ENCODE data around the gene JOSD1. TPM values are rescaled to one million over a fixed set of nuclear protein-coding genes. Genes with fewer than 3 reads are reported as not detected.

The JOSD1 gene
- total RNA-seq, 2 donors from 2014 or later, result 45.6 to 83.9 TPM

DNA sequence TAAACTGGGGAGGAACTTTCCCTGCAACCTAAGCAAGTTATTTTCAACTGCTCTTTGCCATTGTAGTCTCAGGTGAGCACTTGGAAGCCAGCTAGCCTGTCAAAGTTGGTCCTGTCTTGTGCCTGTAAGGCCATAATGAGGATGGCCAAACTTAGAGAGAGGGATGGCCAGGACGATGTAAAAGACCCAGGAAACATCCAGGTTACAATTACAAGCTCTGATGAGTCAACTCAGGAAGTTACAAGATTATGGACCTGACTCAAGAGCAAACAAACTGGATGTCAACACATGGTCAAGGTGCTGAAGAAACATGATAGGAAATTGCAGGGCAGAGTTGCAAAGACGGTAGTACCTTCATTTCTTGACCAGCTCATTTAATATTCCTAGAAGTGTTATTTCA, 6.6 kb upstream of the JOSD1 start:
- Histone ChIP-seq H3K4me1 (ENCODE audit: control insufficient read depth in 1 of 2, low read depth in 2 of 2) (peaks cover 17 to 37% of the 10 kb centered on the region in 2 donors), H3K27me3 (replicated peaks; ENCODE audit: insufficient read depth) (no peaks in the 10 kb centered on the region), H3K27ac (peak overlapping the region in 1 of 2 donors; percentile 93), H3K9me3 (no peaks in the 10 kb centered on the region), H3K4me3 (peak overlapping the region; percentile 86), H3K36me3 (no peaks in the 10 kb centered on the region)
- ATAC-seq (ENCODE audit: insufficient number of reproducible peaks, low FRiP score, low read depth), result no peak
- TF ChIP-seq, protein P1, sequence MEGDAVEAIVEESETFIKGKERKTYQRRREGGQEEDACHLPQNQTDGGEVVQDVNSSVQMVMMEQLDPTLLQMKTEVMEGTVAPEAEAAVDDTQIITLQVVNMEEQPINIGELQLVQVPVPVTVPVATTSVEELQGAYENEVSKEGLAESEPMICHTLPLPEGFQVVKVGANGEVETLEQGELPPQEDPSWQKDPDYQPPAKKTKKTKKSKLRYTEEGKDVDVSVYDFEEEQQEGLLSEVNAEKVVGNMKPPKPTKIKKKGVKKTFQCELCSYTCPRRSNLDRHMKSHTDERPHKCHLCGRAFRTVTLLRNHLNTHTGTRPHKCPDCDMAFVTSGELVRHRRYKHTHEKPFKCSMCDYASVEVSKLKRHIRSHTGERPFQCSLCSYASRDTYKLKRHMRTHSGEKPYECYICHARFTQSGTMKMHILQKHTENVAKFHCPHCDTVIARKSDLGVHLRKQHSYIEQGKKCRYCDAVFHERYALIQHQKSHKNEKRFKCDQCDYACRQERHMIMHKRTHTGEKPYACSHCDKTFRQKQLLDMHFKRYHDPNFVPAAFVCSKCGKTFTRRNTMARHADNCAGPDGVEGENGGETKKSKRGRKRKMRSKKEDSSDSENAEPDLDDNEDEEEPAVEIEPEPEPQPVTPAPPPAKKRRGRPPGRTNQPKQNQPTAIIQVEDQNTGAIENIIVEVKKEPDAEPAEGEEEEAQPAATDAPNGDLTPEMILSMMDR (IDR thresholded peaks at IDR 0.05), result no peak
- DNase-seq (ENCODE audit: low spot score), result no peak

DNA sequence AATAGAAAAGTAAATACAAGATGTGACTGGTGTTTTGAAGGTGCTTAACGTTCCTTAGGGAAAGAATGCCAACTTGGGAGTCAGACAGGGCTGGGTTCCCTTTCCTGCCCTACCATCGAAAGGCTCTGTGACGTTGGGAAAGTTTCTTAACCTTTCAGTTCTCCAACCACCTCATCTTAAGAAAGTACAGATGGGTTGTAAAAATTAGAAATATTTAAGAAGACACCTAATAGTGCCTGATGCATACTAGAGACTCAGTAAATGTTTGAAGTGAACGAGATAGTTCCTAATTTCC, 6.1 kb upstream of the JOSD1 start:
- ATAC-seq (ENCODE audit: insufficient number of reproducible peaks, low FRiP score, low read depth), result no peak
- Histone ChIP-seq H3K4me3 (peak overlapping the region; percentile 86), H3K36me3 (no peaks in the 10 kb centered on the region), H3K27ac (peak overlapping the region; percentile 93 to 94), H3K9me3 (no peaks in the 10 kb centered on the region), H3K27me3 (replicated peaks; ENCODE audit: insufficient read depth) (no peaks in the 10 kb centered on the region), H3K4me1 (ENCODE audit: control insufficient read depth in 1 of 2, low read depth in 2 of 2) (peaks cover 17 to 37% of the 10 kb centered on the region in 2 donors)
- TF ChIP-seq, protein P1 (IDR thresholded peaks at IDR 0.05), result no peak
- no peak for DNase-seq (ENCODE audit: low spot score)

DNA sequence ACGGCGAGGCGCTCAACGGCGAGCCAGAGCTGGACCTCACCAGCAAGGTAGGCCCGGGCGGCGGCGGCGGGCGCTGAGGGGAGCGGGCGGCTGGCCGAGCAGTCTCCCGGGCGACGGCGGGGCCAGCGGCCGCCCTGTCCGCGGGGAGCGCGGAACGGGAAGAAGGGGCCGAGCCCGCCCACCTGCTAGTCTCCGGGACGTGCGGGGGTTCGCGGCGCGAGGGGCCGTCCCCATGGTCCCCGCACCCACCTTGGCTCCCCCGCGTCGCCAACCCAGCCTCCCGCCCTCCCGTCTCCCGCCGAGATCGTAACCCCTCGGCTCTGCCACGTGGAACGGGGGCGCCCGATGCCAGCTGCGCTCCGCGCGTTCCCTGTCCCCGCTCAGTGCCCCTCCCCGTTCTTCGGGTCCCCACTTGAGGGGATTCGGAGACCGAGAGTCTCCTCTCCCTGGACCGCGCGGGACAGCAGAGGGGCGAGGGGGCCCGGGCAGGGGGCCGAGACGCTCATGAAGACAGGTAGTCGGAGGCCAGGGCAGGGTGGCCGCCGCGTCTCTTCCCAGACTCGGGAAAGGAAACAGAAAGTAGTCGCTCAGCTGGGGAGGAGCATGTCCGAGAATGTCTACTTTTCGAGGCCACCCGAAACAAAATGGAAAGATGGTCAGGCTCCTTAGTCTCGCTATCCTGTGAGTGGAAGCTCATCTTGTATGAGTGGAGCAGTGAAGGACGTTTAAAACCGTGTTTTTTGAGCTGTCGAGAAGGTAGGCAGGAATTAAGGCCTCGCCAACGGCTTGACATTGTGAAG, 5.6 kb upstream of the JOSD1 start:
- ATAC-seq (ENCODE audit: insufficient number of reproducible peaks, low FRiP score, low read depth) (no peak), DNase-seq (ENCODE audit: low spot score) (no peak)
- H3K4me3 ChIP-seq, result peak overlapping the region; percentile 86
- peaks cover 17 to 43% of the 10 kb centered on the region in 2 donors for H3K4me1 ChIP-seq (ENCODE audit: control insufficient read depth in 1 of 2, low read depth in 2 of 2)
- H3K27ac ChIP-seq, result peak overlapping the region; percentile 93 to 94
- no peaks in the 10 kb centered on the region for H3K27me3 ChIP-seq (replicated peaks; ENCODE audit: insufficient read depth)
- TF ChIP-seq, protein P1 (IDR thresholded peaks at IDR 0.05), result no peak
- H3K36me3 ChIP-seq, result no peaks in the 10 kb centered on the region
- no peaks in the 10 kb centered on the region for H3K9me3 ChIP-seq

DNA sequence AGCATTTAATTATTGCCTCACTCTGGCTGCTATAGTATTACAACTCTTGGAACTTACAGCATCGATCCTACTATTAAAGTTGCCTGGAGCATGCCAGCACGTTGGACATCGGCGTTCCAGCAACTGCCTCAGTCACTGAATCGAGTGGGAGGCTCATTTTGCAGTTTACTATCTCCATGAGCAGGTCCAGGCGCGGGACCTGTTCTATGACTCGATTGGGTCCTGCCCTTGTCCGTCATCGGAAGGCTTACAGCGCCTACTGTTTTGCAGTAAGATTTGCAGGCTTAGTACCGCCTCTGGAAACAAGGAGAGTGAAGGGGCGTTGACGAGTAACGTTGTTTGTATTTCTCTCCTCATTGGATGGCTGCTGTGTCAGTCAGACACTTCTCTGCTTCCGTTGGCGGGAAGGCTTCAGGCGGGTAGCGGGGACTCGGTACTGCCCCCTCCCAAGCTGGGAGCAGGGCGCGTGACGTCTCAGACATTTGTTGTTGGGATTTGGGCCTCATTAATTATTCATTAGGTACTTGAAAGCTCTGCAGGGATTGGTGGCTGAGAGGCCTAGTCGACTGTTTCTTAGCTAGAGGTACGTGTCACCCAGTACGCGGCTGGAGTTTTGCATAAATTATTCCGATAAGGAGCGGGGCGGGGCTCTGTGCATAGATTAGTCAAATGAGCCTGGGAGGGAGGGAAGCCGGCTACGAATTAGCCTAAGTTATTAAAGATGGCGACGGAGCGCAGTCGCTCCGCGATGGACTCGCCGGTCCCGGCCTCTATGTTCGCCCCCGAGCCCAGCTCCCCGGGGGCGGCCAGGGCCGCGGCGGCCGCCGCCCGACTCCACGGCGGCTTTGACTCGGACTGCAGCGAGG, 4.7 kb upstream of the JOSD1 start, which contains the start of gene GTPBP1:
GTPBP1 (plus strand) TSS at position 710 of the 866 bp plus-strand sequence; CDS start at position 722, 12 bp downstream.
- Histone ChIP-seq H3K4me1 (ENCODE audit: control insufficient read depth in 1 of 2, low read depth in 2 of 2) (peaks cover 17 to 43% of the 10 kb centered on the region in 2 donors), H3K27ac (peak within 1 kb of the TSS; percentile 93 to 94), H3K27me3 (replicated peaks; ENCODE audit: insufficient read depth) (no peaks in the 10 kb centered on the region), H3K4me3 (peak within 1 kb of the TSS; percentile 86), H3K9me3 (no peaks in the 10 kb centered on the region), H3K36me3 (no peaks in the 10 kb centered on the region)
- ATAC-seq (ENCODE audit: insufficient number of reproducible peaks, low FRiP score, low read depth) (peak; percentile 90), DNase-seq (ENCODE audit: low spot score) (peak; percentile 99)
- TF ChIP-seq, protein P1 (IDR thresholded peaks at IDR 0.05), result no peak

DNA sequence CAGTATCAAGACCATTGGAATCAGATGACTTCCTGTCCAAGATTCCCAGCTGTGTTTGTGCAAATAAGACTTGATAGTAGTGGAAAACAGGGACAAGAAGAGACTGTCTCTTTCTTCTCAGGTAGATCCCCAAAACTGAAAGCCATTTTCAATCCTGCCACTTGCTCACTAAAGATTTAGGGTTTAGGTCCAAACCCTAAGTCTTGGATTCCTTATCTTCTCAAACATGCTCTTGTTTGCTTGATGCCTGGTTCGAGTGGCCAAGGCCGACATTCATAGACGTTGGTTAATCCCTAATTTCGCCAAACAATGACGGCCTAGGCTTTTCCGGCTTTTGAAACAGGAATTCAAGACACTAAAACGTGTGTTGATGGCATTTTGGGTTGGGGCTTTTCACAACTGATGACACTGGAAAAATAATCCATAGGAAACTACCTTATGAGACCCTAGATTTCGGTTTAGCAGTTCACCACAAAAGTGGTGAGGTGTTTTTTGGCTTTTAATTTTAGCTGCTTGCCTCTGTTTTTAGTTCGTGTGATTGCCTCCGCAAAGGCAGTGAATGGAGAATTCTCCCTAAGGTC, 4.0 kb upstream of the JOSD1 start:
- no peaks in the 10 kb centered on the region for H3K9me3 ChIP-seq
- TF ChIP-seq, protein P1 (IDR thresholded peaks at IDR 0.05), result no peak
- H3K27ac ChIP-seq, result peak overlapping the region; percentile 63 to 71
- ATAC-seq (ENCODE audit: insufficient number of reproducible peaks, low FRiP score, low read depth) (no peak), DNase-seq (ENCODE audit: low spot score) (no peak)
- peak overlapping the region; percentile 66 for H3K4me3 ChIP-seq
- peaks cover 17 to 43% of the 10 kb centered on the region in 2 donors for H3K4me1 ChIP-seq (ENCODE audit: control insufficient read depth in 1 of 2, low read depth in 2 of 2)
- no peaks in the 10 kb centered on the region for H3K36me3 ChIP-seq
- H3K27me3 ChIP-seq (replicated peaks; ENCODE audit: insufficient read depth), result no peaks in the 10 kb centered on the region
